HEK293 (cell line): Measurements from ENCODE around the gene LIMK2.

Source experiments
- CTCF ChIA-PET: fragments of 350-600 bp; formaldehyde crosslinking; extraction: SDS; loops from one replicate; lab custom pipeline; 2021; ENCODE audit warnings: antibody characterized with exemption; lab: Yijun Ruan, JAX
- POLR2A ChIA-PET: fragments of 300-600 bp; formaldehyde crosslinking; extraction: SDS; loops from one replicate; lab custom pipeline; 2020; ENCODE audit warnings: antibody characterized with exemption, inconsistent platforms; lab: Yijun Ruan, JAX
- H3K27ac ChIP-seq: fragments of 200-500 bp; sonication (Bioruptor generic); 2 replicates; pipeline ENCODE4 v1.5.1; 2014; ENCODE audit warnings: low read depth, low read length, control low read depth, inconsistent platforms; ENCODE audit errors: extremely low read depth
- H3K36me3 ChIP-seq, 2 experiments: fragments of 200-500 bp in 1 of 2; sonication (Bioruptor generic) in 1 of 2; 1 replicate in 1 of 2; 2 replicates in 1 of 2; pipeline ENCODE4 v1.5.1; 2014 to 2017; ENCODE audit warnings: inconsistent platforms in 2 of 2, low read length in 2 of 2; ENCODE audit not compliant: control insufficient read depth in 2 of 2, insufficient read depth in 1 of 2
- H3K4me1 ChIP-seq: fragments of 200-500 bp; sonication (Bioruptor generic); 2 replicates; pipeline ENCODE4 v1.5.1; 2014; ENCODE audit warnings: mild to moderate bottlenecking, low read length, inconsistent platforms; ENCODE audit not compliant: control insufficient read depth, insufficient read depth
- H3K4me3 ChIP-seq: 2 replicates; pipeline ENCODE4 v1.5.1; 2011; ENCODE audit warnings: low read depth, mild to moderate bottlenecking, control low read depth, low read length, moderate library complexity
- H3K9me3 ChIP-seq: fragments of 200-500 bp; sonication (Bioruptor generic); 2 replicates; pipeline ENCODE4 v1.5.1; 2014; ENCODE audit warnings: low read depth, low read length, inconsistent platforms; ENCODE audit not compliant: control insufficient read depth, insufficient read depth
- GLIS2 ChIP-seq: fragments of 450-650 bp; formaldehyde crosslinking; IDR thresholded peaks from 2 replicates; pipeline ENCODE4 v1.5.1; 2016; ENCODE audit warnings: missing biosample characterization, missing genetic modification characterization
- KLF10 ChIP-seq: fragments of 450-650 bp; IDR thresholded peaks from 2 replicates; pipeline ENCODE4 v1.5.1; 2018; ENCODE audit warnings: missing biosample characterization, mild to moderate bottlenecking, missing genetic modification characterization
- SP2 ChIP-seq: fragments of 450-650 bp; formaldehyde crosslinking; IDR thresholded peaks from 2 replicates; pipeline ENCODE4 v1.5.1; 2016; ENCODE audit warnings: missing biosample characterization, missing genetic modification characterization
- ZBTB1 ChIP-seq: fragments of 450-650 bp; formaldehyde crosslinking; IDR thresholded peaks from 2 replicates; pipeline ENCODE4 v1.5.1; 2016; ENCODE audit warnings: missing biosample characterization, missing genetic modification characterization
- ZFP3 ChIP-seq: fragments of 450-650 bp; formaldehyde crosslinking; IDR thresholded peaks from 2 replicates; pipeline ENCODE4 v1.5.1; 2016; ENCODE audit warnings: low read depth, missing biosample characterization, missing genetic modification characterization
- ZNF121 ChIP-seq: fragments of 450-650 bp; formaldehyde crosslinking; IDR thresholded peaks from 2 replicates; pipeline ENCODE4 v1.5.1; 2016; ENCODE audit warnings: missing biosample characterization, missing genetic modification characterization
- ZNF132 ChIP-seq: fragments of 450-650 bp; formaldehyde crosslinking; IDR thresholded peaks from 2 replicates; pipeline ENCODE4 v1.5.1; 2017; ENCODE audit warnings: missing biosample characterization, missing genetic modification characterization, borderline replicate concordance
- ZNF248 ChIP-seq: fragments of 450-650 bp; formaldehyde crosslinking; IDR thresholded peaks from 2 replicates; pipeline ENCODE4 v1.5.1; 2017; ENCODE audit warnings: missing biosample characterization, missing genetic modification characterization
- ZNF266 ChIP-seq: fragments of 450-650 bp; formaldehyde crosslinking; IDR thresholded peaks from 2 replicates; pipeline ENCODE4 v1.5.1; 2016; ENCODE audit warnings: missing biosample characterization, missing genetic modification characterization, low read depth
- ZNF292 ChIP-seq: fragments of 450-650 bp; formaldehyde crosslinking; IDR thresholded peaks from 2 replicates; pipeline ENCODE4 v1.5.1; 2016; ENCODE audit warnings: low read depth, missing biosample characterization, missing genetic modification characterization, borderline replicate concordance
- ZNF560 ChIP-seq: fragments of 450-650 bp; formaldehyde crosslinking; IDR thresholded peaks from 2 replicates; pipeline ENCODE4 v1.5.1; 2017; ENCODE audit warnings: missing biosample characterization, missing genetic modification characterization, borderline replicate concordance
- ZNF626 ChIP-seq: fragments of 450-650 bp; sonication (Bioruptor Pico); formaldehyde crosslinking; IDR thresholded peaks from 2 replicates; pipeline ENCODE4 v1.5.1; 2018; ENCODE audit warnings: missing biosample characterization, missing genetic modification characterization, inconsistent platforms
- ZNF768 ChIP-seq: fragments of 450-650 bp; formaldehyde crosslinking; IDR thresholded peaks from 2 replicates; pipeline ENCODE4 v1.5.1; 2018; ENCODE audit warnings: missing biosample characterization, mild to moderate bottlenecking, missing genetic modification characterization
- ZNF776 ChIP-seq: fragments of 450-650 bp; formaldehyde crosslinking; IDR thresholded peaks from 2 replicates; pipeline ENCODE4 v1.5.0; 2017; ENCODE audit warnings: missing biosample characterization, missing genetic modification characterization, borderline replicate concordance
- ZNF843 ChIP-seq: fragments of 450-650 bp; formaldehyde crosslinking; IDR thresholded peaks from 2 replicates; pipeline ENCODE4 v1.5.1; 2016; ENCODE audit warnings: missing biosample characterization, missing genetic modification characterization
- TF ChIP-seq, protein P1 (sequence below): fragments of 450-650 bp; formaldehyde crosslinking; IDR thresholded peaks from 2 replicates; pipeline ENCODE4 v1.5.1; 2017; ENCODE audit warnings: missing biosample characterization, missing genetic modification characterization
- TF ChIP-seq, protein P2 (sequence below): fragments of 450-650 bp; formaldehyde crosslinking; conservative IDR thresholded peaks from 2 replicates; pipeline ENCODE4 v1.5.1; 2016; ENCODE audit warnings: low read depth, missing biosample characterization, missing genetic modification characterization
- TF ChIP-seq, protein P3 (sequence below): fragments of 450-650 bp; IDR thresholded peaks from 2 replicates; pipeline ENCODE4 v1.5.1; 2018; ENCODE audit warnings: missing biosample characterization, mild to moderate bottlenecking, missing genetic modification characterization
- TF ChIP-seq, protein P4 (sequence below): fragments of 450-650 bp; formaldehyde crosslinking; IDR thresholded peaks from 2 replicates; pipeline ENCODE4; 2016; ENCODE audit warnings: missing biosample characterization, missing genetic modification characterization
- TF ChIP-seq, protein P5 (sequence below): fragments of 450-650 bp; formaldehyde crosslinking; IDR thresholded peaks from 2 replicates; pipeline ENCODE4 v1.5.1; 2016; ENCODE audit warnings: missing biosample characterization, missing genetic modification characterization, borderline replicate concordance
- TF ChIP-seq, protein P6 (sequence below): fragments of 450-650 bp; formaldehyde crosslinking; IDR thresholded peaks from 2 replicates; pipeline ENCODE4 v1.5.1; 2016; ENCODE audit warnings: missing biosample characterization, missing genetic modification characterization
- TF ChIP-seq, protein P7 (sequence below): fragments of 450-650 bp; formaldehyde crosslinking; IDR thresholded peaks from 2 replicates; pipeline ENCODE4 v1.5.1; 2016; ENCODE audit warnings: missing biosample characterization, missing genetic modification characterization

LIMK2 gene

DNA sequence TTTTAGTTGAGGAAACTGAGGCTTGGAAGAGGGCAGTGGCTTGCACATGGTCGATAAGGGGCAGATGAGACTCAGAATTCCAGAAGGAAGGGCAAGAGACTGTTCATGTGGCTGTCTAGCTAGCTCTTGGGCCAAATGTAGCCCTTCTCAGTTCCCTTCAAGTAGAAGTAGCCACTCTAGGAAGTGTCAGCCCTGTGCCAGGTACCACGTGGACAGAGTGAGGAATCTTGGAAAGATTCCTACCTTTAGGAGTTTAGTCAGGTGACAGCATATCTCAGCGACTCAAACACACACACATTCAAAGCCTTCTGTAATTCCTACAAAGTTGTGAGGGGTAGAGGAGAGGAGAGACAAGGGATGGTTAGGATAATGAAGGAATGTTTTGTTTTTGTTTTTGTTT is 61.9 kb downstream of the LIMK2 start (continued):
- TF ChIP-seq, protein P1, sequence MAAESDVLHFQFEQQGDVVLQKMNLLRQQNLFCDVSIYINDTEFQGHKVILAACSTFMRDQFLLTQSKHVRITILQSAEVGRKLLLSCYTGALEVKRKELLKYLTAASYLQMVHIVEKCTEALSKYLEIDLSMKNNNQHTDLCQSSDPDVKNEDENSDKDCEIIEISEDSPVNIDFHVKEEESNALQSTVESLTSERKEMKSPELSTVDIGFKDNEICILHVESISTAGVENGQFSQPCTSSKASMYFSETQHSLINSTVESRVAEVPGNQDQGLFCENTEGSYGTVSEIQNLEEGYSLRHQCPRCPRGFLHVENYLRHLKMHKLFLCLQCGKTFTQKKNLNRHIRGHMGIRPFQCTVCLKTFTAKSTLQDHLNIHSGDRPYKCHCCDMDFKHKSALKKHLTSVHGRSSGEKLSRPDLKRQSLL (tag by site-specific recombination), result no peak
- no peak for TF ChIP-seq ZFP3 (tag by site-specific recombination)
- no peak for TF ChIP-seq GLIS2 (tag by site-specific recombination)
- TF ChIP-seq, protein P2, sequence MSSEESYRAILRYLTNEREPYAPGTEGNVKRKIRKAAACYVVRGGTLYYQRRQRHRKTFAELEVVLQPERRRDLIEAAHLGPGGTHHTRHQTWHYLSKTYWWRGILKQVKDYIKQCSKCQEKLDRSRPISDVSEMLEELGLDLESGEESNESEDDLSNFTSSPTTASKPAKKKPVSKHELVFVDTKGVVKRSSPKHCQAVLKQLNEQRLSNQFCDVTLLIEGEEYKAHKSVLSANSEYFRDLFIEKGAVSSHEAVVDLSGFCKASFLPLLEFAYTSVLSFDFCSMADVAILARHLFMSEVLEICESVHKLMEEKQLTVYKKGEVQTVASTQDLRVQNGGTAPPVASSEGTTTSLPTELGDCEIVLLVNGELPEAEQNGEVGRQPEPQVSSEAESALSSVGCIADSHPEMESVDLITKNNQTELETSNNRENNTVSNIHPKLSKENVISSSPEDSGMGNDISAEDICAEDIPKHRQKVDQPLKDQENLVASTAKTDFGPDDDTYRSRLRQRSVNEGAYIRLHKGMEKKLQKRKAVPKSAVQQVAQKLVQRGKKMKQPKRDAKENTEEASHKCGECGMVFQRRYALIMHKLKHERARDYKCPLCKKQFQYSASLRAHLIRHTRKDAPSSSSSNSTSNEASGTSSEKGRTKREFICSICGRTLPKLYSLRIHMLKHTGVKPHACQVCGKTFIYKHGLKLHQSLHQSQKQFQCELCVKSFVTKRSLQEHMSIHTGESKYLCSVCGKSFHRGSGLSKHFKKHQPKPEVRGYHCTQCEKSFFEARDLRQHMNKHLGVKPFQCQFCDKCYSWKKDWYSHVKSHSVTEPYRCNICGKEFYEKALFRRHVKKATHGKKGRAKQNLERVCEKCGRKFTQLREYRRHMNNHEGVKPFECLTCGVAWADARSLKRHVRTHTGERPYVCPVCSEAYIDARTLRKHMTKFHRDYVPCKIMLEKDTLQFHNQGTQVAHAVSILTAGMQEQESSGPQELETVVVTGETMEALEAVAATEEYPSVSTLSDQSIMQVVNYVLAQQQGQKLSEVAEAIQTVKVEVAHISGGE (tag by site-specific recombination), result no peak
- TF ChIP-seq, protein P3, sequence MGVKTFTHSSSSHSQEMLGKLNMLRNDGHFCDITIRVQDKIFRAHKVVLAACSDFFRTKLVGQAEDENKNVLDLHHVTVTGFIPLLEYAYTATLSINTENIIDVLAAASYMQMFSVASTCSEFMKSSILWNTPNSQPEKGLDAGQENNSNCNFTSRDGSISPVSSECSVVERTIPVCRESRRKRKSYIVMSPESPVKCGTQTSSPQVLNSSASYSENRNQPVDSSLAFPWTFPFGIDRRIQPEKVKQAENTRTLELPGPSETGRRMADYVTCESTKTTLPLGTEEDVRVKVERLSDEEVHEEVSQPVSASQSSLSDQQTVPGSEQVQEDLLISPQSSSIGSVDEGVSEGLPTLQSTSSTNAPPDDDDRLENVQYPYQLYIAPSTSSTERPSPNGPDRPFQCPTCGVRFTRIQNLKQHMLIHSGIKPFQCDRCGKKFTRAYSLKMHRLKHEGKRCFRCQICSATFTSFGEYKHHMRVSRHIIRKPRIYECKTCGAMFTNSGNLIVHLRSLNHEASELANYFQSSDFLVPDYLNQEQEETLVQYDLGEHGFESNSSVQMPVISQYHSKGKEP, result no peak
- TF ChIP-seq, protein P4, sequence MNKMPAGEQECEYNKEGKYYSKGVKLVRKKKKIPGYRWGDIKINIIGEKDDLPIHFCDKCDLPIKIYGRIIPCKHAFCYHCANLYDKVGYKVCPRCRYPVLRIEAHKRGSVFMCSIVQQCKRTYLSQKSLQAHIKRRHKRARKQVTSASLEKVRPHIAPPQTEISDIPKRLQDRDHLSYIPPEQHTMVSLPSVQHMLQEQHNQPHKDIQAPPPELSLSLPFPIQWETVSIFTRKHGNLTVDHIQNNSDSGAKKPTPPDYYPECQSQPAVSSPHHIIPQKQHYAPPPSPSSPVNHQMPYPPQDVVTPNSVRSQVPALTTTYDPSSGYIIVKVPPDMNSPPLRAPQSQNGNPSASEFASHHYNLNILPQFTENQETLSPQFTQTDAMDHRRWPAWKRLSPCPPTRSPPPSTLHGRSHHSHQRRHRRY (tag by site-specific recombination), result no peak
- TF ChIP-seq, protein P5, sequence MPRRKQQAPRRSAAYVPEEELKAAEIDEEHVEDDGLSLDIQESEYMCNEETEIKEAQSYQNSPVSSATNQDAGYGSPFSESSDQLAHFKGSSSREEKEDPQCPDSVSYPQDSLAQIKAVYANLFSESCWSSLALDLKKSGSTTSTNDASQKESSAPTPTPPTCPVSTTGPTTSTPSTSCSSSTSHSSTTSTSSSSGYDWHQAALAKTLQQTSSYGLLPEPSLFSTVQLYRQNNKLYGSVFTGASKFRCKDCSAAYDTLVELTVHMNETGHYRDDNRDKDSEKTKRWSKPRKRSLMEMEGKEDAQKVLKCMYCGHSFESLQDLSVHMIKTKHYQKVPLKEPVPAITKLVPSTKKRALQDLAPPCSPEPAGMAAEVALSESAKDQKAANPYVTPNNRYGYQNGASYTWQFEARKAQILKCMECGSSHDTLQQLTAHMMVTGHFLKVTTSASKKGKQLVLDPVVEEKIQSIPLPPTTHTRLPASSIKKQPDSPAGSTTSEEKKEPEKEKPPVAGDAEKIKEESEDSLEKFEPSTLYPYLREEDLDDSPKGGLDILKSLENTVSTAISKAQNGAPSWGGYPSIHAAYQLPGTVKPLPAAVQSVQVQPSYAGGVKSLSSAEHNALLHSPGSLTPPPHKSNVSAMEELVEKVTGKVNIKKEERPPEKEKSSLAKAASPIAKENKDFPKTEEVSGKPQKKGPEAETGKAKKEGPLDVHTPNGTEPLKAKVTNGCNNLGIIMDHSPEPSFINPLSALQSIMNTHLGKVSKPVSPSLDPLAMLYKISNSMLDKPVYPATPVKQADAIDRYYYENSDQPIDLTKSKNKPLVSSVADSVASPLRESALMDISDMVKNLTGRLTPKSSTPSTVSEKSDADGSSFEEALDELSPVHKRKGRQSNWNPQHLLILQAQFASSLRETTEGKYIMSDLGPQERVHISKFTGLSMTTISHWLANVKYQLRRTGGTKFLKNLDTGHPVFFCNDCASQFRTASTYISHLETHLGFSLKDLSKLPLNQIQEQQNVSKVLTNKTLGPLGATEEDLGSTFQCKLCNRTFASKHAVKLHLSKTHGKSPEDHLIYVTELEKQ (tag by site-specific recombination), result no peak
- TF ChIP-seq ZNF776, result no peak
- no peak for TF ChIP-seq ZNF132 (tag by site-specific recombination)
- TF ChIP-seq ZNF843 (tag by site-specific recombination), result no peak
- TF ChIP-seq ZNF248, result no peak
- TF ChIP-seq SP2 (tag by site-specific recombination), result no peak
- no peak for TF ChIP-seq ZBTB1 (tag by site-specific recombination)

DNA sequence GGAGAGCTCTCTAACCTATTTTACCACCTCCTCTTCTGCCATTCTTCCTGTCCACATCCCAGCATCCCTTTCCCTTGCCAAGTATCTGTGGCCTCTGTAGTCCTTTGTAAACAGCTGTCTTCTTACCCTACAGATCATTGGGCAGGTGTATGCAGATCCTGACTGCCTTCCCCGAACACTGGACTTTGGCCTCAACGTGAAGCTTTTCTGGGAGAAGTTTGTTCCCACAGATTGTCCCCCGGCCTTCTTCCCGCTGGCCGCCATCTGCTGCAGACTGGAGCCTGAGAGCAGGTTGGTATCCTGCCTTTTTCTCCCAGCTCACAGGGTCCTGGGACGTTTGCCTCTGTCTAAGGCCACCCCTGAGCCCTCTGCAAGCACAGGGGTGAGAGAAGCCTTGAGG is 62.9 kb downstream of the LIMK2 start:
- Histone ChIP-seq H3K27ac (no peak overlapping the region), H3K4me3 (no peak overlapping the region), H3K4me1 (no peaks in the 10 kb centered on the region), H3K36me3 (peaks cover 13 to 86% of the 10 kb centered on the region in 2 experiments), H3K9me3 (no peaks in the 10 kb centered on the region)
- ChIA-PET POLR2A (no interaction called here), CTCF (interaction anchor here (0.7 to 6.9 kb wide), 7 partner anchors 8 to 393 kb away, joined by 3 to 117 read pairs (median 5); partner anchors contain the start of gene LIMK2)
- TF ChIP-seq ZNF292 (no peak), ZNF560 (tag by site-specific recombination) (no peak), ZNF626 (no peak), ZNF121 (tag by site-specific recombination) (no peak), KLF10 (tag by site-specific recombination) (no peak), ZNF768 (no peak), ZNF266 (no peak)
- TF ChIP-seq, protein P4 (tag by site-specific recombination), result no peak
- TF ChIP-seq, protein P6, sequence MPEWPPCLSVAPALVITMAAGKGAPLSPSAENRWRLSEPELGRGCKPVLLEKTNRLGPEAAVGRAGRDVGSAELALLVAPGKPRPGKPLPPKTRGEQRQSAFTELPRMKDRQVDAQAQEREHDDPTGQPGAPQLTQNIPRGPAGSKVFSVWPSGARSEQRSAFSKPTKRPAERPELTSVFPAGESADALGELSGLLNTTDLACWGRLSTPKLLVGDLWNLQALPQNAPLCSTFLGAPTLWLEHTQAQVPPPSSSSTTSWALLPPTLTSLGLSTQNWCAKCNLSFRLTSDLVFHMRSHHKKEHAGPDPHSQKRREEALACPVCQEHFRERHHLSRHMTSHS, result no peak
- TF ChIP-seq, protein P7, sequence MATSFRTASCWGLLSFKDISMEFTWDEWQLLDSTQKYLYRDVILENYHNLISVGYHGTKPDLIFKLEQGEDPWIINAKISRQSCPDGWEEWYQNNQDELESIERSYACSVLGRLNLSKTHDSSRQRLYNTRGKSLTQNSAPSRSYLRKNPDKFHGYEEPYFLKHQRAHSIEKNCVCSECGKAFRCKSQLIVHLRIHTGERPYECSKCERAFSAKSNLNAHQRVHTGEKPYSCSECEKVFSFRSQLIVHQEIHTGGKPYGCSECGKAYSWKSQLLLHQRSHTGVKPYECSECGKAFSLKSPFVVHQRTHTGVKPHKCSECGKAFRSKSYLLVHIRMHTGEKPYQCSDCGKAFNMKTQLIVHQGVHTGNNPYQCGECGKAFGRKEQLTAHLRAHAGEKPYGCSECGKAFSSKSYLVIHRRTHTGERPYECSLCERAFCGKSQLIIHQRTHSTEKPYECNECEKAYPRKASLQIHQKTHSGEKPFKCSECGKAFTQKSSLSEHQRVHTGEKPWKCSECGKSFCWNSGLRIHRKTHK, result no peak
